ENCODE measurements around the gene CDH13. TPM values are rescaled to one million over a fixed set of nuclear protein-coding genes. Genes with fewer than 3 reads are reported as not detected.

Gene CDH13
- total RNA-seq, 1 donor from 2014 or later = 45.1 TPM

DNA sequence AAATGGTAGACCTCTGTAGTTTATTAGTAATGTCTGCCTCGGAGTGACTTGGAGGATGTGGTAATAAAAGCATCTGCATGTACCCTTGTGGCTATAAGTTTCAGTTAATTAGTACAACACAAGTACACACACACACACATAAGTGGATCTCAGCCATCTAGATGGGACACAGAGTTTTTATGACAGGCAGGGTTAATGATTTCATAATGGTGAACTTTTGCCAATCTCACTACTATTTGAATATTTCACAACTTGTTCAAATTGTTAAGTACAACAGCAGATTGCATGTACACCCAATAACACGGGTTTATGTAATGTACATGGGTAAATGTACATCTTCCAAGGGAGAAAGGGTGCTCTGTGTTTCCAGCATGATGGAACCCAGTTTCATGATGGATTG is 669.7 kb downstream of the CDH13 start:
- DNase-seq (ENCODE audit: low spot score) = no peak
- TF ChIP-seq, protein P1, sequence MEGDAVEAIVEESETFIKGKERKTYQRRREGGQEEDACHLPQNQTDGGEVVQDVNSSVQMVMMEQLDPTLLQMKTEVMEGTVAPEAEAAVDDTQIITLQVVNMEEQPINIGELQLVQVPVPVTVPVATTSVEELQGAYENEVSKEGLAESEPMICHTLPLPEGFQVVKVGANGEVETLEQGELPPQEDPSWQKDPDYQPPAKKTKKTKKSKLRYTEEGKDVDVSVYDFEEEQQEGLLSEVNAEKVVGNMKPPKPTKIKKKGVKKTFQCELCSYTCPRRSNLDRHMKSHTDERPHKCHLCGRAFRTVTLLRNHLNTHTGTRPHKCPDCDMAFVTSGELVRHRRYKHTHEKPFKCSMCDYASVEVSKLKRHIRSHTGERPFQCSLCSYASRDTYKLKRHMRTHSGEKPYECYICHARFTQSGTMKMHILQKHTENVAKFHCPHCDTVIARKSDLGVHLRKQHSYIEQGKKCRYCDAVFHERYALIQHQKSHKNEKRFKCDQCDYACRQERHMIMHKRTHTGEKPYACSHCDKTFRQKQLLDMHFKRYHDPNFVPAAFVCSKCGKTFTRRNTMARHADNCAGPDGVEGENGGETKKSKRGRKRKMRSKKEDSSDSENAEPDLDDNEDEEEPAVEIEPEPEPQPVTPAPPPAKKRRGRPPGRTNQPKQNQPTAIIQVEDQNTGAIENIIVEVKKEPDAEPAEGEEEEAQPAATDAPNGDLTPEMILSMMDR (IDR thresholded peaks at IDR 0.05) = no peak
- H3K4me1 Mint-ChIP-seq (ENCODE audit: low read depth) = peaks cover 21% of the 10 kb centered on the region
- H3K36me3 Mint-ChIP-seq (ENCODE audit: low read depth) = no peaks in the 10 kb centered on the region
- no peak overlapping the region for H3K27ac Mint-ChIP-seq (ENCODE audit: unreplicated experiment)
- H3K27me3 Mint-ChIP-seq (ENCODE audit: low read depth) = no peaks in the 10 kb centered on the region
- peaks cover 7% of the 10 kb centered on the region for H3K9me3 Mint-ChIP-seq (ENCODE audit: low read depth)
- no peak overlapping the region for H3K4me3 Mint-ChIP-seq (ENCODE audit: unreplicated experiment)

DNA sequence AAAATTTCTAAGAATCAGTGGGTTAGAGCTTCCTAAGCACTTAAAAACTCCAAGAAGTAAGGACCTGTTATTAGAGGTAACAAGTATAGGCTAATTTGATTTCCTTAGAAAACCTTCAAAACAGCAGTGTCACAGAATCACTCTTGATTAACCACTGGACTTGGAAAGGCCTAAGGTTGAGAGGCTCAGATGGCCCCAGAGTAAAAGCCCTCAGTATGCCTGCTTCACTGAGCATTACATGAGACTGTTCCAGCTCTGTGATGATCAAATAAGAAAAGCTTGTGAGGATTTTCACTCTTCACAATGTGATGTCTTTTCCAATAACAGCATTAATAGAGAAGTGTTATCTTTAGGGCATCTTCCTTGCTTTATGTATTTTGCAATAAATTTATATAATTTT is 671.8 kb downstream of the CDH13 start:
- no peaks in the 10 kb centered on the region for H3K36me3 Mint-ChIP-seq (ENCODE audit: low read depth)
- H3K27ac Mint-ChIP-seq (ENCODE audit: unreplicated experiment) = no peak overlapping the region
- peaks cover 31% of the 10 kb centered on the region for H3K4me1 Mint-ChIP-seq (ENCODE audit: low read depth)
- no peaks in the 10 kb centered on the region for H3K27me3 Mint-ChIP-seq (ENCODE audit: low read depth)
- TF ChIP-seq, protein P1 (IDR thresholded peaks at IDR 0.05) = no peak
- no peak overlapping the region for H3K4me3 Mint-ChIP-seq (ENCODE audit: unreplicated experiment)
- DNase-seq (ENCODE audit: low spot score) = no peak
- peaks cover 7% of the 10 kb centered on the region for H3K9me3 Mint-ChIP-seq (ENCODE audit: low read depth)

DNA sequence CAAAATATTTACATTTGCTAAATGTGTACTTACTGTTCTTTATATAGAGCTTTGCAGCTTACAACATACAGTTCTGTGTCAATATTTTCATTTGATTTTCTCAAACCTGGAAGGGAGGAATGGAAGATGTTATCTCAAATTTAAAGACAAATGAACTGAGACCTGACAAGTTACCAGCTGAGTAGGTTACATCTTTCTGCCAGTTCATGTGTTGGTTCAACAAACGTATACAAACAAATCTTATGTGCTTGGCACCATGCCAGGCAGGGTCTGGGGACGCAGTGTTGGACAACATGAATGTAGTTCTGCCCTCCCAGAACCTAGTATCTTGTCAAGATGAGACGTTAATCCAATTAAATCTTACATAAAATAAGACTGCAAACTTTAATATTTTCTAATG is 673.6 kb downstream of the CDH13 start:
- Mint-ChIP-seq H3K4me1 (ENCODE audit: low read depth) (peaks cover 38% of the 10 kb centered on the region), H3K36me3 (ENCODE audit: low read depth) (no peaks in the 10 kb centered on the region), H3K9me3 (ENCODE audit: low read depth) (no peaks in the 10 kb centered on the region), H3K4me3 (ENCODE audit: unreplicated experiment) (no peak overlapping the region), H3K27me3 (ENCODE audit: low read depth) (no peaks in the 10 kb centered on the region), H3K27ac (ENCODE audit: unreplicated experiment) (no peak overlapping the region)
- no peak for DNase-seq (ENCODE audit: low spot score)
- TF ChIP-seq, protein P1 (IDR thresholded peaks at IDR 0.05) = no peak

DNA sequence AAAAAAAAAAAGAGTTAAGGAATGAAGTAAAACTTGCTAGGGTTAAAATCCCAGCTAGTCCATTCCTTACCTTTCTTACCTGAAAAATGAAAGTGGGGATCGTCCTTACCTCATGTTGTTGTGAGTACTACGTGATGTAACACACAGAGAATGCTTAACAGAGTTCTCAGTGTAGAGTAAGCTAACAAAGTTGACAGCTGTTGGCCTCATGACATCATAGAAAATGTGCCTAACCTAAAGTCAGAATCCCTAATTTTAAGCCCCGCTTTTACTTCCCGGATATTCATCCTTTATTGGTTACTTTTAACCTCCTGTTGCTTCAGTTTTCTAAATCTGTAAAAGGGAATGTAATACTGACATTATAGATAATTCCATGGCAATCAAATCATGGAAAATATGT is 675.2 kb downstream of the CDH13 start:
- no peaks in the 10 kb centered on the region for H3K27me3 Mint-ChIP-seq (ENCODE audit: low read depth)
- no peaks in the 10 kb centered on the region for H3K36me3 Mint-ChIP-seq (ENCODE audit: low read depth)
- DNase-seq (ENCODE audit: low spot score) = no peak
- TF ChIP-seq, protein P1 (IDR thresholded peaks at IDR 0.05) = no peak
- no peak overlapping the region for H3K4me3 Mint-ChIP-seq (ENCODE audit: unreplicated experiment)
- H3K9me3 Mint-ChIP-seq (ENCODE audit: low read depth) = no peaks in the 10 kb centered on the region
- H3K4me1 Mint-ChIP-seq (ENCODE audit: low read depth) = peaks cover 32% of the 10 kb centered on the region
- H3K27ac Mint-ChIP-seq (ENCODE audit: unreplicated experiment) = no peak overlapping the region

DNA sequence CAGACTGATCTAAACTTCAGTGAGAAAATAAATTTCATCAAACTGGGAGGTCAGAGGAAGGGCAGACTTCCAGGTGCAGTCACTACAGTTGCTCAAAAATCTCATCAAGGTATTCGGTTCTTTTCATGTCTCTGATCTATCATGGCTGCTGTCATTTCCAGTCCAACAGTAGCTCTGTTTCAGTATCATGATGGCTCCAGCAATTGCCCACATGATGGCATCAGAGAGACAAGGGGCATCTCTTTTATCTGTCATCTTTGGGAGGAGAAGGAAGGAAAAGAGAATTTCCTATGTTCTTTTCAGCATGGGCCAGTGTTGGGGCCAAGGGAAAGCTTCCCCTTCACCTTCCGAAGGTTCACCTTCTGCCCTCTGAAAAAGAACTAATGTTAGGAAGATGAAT is 676.1 kb downstream of the CDH13 start:
- TF ChIP-seq, protein P1 (IDR thresholded peaks at IDR 0.05) = no peak
- H3K36me3 Mint-ChIP-seq (ENCODE audit: low read depth) = no peaks in the 10 kb centered on the region
- H3K27ac Mint-ChIP-seq (ENCODE audit: unreplicated experiment) = no peak overlapping the region
- H3K4me3 Mint-ChIP-seq (ENCODE audit: unreplicated experiment) = no peak overlapping the region
- H3K27me3 Mint-ChIP-seq (ENCODE audit: low read depth) = no peaks in the 10 kb centered on the region
- H3K4me1 Mint-ChIP-seq (ENCODE audit: low read depth) = peaks cover 41% of the 10 kb centered on the region
- DNase-seq (ENCODE audit: low spot score) = no peak
- no peaks in the 10 kb centered on the region for H3K9me3 Mint-ChIP-seq (ENCODE audit: low read depth)
